Astrocyte of the spinal cord (primary cell): ENCODE data around the gene CARD14.

ENCODE experiments used
- DNase-seq: peaks from one replicate; pipeline ENCODE4 v3.0.0; 2011; ENCODE audit warnings: low read depth, low spot score
- H3K4me3 ChIP-seq: 2 replicates; pipeline ENCODE4 v1.5.1; 2011; ENCODE audit warnings: low read depth, mild to moderate bottlenecking, low read length, moderate library complexity
- in situ Hi-C: cut with HindIII; loops from 2 replicates; pipeline ENCODE4 v1.10.0; 2017; ENCODE audit warnings: low sequenced_read_pairs
- TF ChIP-seq, protein P1 (sequence below): IDR thresholded peaks from 2 replicates; pipeline ENCODE4 v1.5.1; 2012; ENCODE audit warnings: low read depth, mild to moderate bottlenecking, low read length, inconsistent platforms

CARD14 gene

DNA sequence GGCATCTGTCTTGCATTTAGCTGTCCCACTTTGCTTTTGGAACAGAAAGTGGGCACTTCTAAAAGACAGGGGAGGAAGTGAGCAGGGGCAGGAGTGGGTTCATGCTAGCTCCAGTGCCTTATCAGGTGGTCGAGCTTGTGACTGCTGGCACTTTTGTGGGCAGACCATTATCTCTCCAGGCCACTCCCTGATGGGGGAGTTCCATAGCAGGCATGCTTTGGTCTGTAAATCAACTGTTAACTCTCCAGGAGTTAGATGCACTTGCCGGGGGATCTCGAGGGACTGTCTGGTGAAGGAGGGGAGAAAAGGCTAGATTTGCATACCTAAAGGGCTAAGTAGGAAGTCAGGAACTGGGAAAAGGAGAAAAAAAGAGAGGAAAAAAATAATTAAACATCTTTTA lies 9.3 kb upstream of the CARD14 start:
- in situ Hi-C loops: no loop called here
- H3K4me3 ChIP-seq: no peak overlapping the region
- TF ChIP-seq, protein P1, sequence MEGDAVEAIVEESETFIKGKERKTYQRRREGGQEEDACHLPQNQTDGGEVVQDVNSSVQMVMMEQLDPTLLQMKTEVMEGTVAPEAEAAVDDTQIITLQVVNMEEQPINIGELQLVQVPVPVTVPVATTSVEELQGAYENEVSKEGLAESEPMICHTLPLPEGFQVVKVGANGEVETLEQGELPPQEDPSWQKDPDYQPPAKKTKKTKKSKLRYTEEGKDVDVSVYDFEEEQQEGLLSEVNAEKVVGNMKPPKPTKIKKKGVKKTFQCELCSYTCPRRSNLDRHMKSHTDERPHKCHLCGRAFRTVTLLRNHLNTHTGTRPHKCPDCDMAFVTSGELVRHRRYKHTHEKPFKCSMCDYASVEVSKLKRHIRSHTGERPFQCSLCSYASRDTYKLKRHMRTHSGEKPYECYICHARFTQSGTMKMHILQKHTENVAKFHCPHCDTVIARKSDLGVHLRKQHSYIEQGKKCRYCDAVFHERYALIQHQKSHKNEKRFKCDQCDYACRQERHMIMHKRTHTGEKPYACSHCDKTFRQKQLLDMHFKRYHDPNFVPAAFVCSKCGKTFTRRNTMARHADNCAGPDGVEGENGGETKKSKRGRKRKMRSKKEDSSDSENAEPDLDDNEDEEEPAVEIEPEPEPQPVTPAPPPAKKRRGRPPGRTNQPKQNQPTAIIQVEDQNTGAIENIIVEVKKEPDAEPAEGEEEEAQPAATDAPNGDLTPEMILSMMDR: no peak
- DNase-seq: no peak

DNA sequence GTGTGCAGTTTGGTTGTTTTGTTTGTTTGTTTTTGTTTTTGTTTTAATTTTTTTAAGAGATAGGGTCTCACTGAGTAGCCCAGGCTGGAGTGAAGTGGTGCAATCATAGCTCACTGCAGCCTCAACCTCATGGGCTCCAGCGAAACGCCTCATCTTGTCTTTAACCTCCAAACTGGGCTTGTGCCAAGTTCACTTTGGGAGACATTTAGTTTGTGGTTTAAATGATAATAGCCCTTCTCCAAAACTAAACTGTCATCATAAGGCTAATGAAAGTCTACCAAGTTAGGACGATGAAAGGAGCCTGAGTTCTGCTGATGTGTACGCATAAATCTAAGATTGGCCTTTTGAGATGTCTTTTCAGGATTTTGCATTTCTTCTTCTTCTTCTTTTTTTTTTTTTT lies 6.5 kb upstream of the CARD14 start:
- in situ Hi-C loops: no loop called here
- no peak for DNase-seq
- TF ChIP-seq, protein P1: no peak
- no peak overlapping the region for H3K4me3 ChIP-seq

DNA sequence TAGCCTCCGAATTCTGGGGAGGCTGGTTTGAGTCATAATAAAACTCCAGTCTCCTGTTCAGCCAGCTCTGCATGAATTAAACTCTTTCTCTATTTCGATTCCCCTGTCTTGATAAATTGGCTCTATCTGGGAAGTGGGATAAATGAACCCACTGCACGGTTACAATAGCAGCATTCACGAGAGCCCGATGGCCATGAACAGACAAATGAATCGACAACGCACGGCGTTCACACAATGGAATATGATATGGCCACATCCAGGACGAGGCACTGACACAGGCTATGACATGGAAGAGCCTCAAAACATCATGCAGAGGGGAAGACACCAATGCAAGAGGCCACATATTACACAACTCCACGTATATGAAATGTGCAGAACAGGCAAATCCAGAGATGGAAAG lies 5.6 kb upstream of the CARD14 start:
- TF ChIP-seq, protein P1: no peak
- H3K4me3 ChIP-seq: no peak overlapping the region
- in situ Hi-C loops: no loop called here
- DNase-seq: no peak

DNA sequence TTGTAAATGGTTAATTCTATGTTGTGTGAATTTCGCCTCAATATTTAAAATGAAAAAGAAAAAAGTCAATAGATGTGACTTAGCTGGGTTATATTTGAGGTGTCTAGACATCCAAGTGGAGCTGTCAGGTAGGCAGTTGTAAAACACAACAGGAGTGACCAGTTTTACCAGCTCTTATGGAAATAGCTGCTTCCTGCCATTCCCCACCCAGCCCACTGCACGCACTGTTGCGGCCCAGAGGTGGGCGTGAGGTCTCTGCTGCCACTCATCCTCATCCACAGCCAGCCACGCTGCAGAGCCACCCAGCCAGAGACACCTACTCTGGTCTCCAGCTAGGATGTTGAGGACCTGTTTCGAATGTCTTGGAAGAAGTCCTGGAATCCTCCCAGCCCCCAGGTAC lies 3.4 kb upstream of the CARD14 start:
- DNase-seq: no peak
- in situ Hi-C loops: no loop called here
- H3K4me3 ChIP-seq: no peak overlapping the region
- TF ChIP-seq, protein P1: no peak

DNA sequence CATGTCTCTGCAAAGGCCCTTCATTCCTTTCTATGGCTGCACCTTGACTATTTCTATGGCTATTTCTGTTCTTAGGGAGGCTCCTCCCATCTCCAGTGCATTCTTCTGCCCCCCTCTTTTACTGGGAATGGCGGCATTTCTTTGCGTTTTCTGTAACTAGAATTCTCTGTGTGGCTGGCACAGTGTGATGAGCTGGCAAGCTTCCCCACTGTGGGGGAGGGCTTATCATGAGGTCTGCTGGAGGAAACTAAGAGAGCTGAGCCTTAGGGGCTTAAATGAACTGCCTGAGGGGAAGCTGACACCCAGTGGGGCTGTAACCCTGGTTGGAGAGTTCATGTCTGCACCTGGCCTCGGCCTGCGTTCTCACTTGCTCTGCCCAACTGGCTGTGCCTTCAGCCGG lies 1.5 kb upstream of the CARD14 start:
- in situ Hi-C loops: no loop called here
- TF ChIP-seq, protein P1: no peak
- DNase-seq: no peak
- H3K4me3 ChIP-seq: no peak overlapping the region

DNA sequence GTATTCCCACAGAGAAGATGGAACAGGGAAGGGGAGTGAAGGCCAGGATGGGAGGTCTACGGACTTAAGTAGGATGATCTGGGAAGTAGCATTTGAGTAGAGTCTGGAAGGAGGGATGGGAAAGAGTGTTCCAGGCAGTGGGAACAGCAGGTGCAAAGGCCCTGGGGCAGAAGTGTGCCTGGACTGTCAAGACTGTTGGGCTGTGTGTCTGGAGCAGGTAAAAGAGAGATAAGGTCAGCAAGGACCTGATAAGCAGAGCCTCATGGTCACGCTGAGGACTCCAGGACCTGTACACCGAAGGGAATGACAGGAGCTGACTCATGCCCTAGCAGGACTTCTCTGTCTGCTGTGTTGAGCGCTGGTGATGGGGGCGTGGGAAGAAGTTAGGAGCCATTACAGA lies 723 bp upstream of the CARD14 start:
- H3K4me3 ChIP-seq: no peak overlapping the region
- no peak for DNase-seq
- TF ChIP-seq, protein P1: no peak
- in situ Hi-C loops: no loop called here

DNA sequence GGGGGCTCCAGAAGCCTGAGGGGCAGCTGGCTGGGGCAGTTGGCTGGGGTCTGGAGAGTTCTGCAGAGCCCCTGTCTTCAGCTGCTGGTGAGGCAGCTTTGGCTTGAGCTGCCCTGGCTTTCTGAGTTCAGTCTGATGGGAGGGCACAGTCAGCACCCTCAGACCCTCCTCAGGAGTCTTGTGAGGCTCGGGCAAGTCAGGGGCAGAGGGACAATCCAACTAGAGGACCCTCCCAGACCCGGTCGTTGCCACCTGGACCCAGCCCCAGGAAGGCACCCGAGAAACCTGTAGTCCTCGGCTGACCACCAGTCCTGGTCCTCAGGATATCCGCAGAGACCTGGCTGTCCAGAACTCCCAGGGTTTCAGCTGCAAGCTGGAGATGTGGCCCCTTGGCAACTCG lies 1.9 kb downstream of the CARD14 start:
- no peak for DNase-seq
- in situ Hi-C loops: no loop called here
- TF ChIP-seq, protein P1: no peak
- no peak overlapping the region for H3K4me3 ChIP-seq
